Measurements from ENCODE around the gene SF3A2.

The SF3A2 gene

GRCh38 chr19:2192862-2193261 lies 43.8 kb upstream of the SF3A2 start:
- H3K4me3 ChIP-seq (ENCODE audit: low read length) = no peak overlapping the region
- TF ChIP-seq, protein P1, sequence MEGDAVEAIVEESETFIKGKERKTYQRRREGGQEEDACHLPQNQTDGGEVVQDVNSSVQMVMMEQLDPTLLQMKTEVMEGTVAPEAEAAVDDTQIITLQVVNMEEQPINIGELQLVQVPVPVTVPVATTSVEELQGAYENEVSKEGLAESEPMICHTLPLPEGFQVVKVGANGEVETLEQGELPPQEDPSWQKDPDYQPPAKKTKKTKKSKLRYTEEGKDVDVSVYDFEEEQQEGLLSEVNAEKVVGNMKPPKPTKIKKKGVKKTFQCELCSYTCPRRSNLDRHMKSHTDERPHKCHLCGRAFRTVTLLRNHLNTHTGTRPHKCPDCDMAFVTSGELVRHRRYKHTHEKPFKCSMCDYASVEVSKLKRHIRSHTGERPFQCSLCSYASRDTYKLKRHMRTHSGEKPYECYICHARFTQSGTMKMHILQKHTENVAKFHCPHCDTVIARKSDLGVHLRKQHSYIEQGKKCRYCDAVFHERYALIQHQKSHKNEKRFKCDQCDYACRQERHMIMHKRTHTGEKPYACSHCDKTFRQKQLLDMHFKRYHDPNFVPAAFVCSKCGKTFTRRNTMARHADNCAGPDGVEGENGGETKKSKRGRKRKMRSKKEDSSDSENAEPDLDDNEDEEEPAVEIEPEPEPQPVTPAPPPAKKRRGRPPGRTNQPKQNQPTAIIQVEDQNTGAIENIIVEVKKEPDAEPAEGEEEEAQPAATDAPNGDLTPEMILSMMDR (conservative IDR thresholded peaks at IDR 0.05; ENCODE audit: low read length) = no peak
- DNase-seq (ENCODE audit: low read depth) = no peak

- no peak for DNase-seq (ENCODE audit: low read depth)
- TF ChIP-seq, protein P1 (conservative IDR thresholded peaks at IDR 0.05; ENCODE audit: low read length) = no peak
- H3K4me3 ChIP-seq (ENCODE audit: low read length) = no peak overlapping the region
Observed at GRCh38 chr19:2193807-2194206, 42.8 kb upstream of the SF3A2 start.

GRCh38 chr19:2194513-2195078 lies 42.0 kb upstream of the SF3A2 start:
- H3K4me3 ChIP-seq (ENCODE audit: low read length) = no peak overlapping the region
- TF ChIP-seq, protein P1 (conservative IDR thresholded peaks at IDR 0.05; ENCODE audit: low read length) = no peak
- DNase-seq (ENCODE audit: low read depth) = no peak

GRCh38 chr19:2195361-2195760 lies 41.3 kb upstream of the SF3A2 start:
- DNase-seq (ENCODE audit: low read depth) = no peak
- TF ChIP-seq, protein P1 (conservative IDR thresholded peaks at IDR 0.05; ENCODE audit: low read length) = no peak
- no peak overlapping the region for H3K4me3 ChIP-seq (ENCODE audit: low read length)

DNA sequence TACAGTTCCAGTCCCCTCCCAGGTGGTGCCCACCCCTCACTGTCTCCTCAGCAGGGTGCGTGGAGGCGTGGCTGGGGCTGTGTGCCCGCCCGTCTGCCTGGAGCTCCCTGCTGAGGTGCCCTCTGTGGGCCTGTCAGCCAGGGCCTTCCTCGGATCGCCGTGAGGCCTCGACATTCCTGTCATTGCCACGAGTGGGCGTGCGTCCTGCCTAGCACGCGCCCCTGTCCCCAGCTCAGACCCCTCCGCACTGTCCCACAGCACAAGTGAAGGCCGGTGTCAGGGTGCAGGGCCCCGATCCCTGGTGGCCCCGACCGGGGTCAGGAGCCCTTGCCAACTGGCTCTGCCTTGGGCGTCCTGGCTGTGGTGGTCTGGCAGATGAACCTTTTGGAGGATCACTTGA lies 40.7 kb upstream of the SF3A2 start:
- no peak for DNase-seq (ENCODE audit: low read depth)
- TF ChIP-seq, protein P1 (conservative IDR thresholded peaks at IDR 0.05; ENCODE audit: low read length) = no peak

DNA sequence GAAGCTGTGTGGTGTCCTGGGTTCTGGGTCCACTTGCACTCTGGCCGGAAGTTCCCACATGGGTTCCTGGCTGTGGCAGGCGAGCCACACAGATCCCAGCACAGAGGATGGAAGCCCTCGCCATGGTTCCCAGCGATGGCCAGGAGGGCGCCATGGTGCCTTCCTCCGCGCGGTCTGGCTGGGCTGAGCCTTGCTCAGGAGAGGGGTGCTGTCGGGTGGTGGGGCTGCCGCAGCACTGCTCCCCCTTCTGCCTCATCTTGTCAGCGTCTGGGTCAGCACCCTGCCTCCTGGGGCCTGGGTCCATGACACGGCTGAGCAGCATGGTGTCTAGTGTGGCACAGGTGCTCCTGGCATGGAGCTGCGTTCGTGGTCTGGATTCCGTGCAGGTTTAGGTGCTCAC lies 39.4 kb upstream of the SF3A2 start:
- no peak overlapping the region for H3K4me3 ChIP-seq (ENCODE audit: low read length)
- no peak for DNase-seq (ENCODE audit: low read depth)
- TF ChIP-seq, protein P1 (conservative IDR thresholded peaks at IDR 0.05; ENCODE audit: low read length) = no peak

More for the DNA sequence above, 40.7 kb upstream of the SF3A2 start:
- no peak overlapping the region for H3K4me3 ChIP-seq (ENCODE audit: low read length)

GRCh38 chr19:2198317-2198716 lies 38.3 kb upstream of the SF3A2 start:
- TF ChIP-seq, protein P1 (conservative IDR thresholded peaks at IDR 0.05; ENCODE audit: low read length) = no peak

More at GRCh38 chr19:2198317-2198716, 38.3 kb upstream of the SF3A2 start:
- DNase-seq (ENCODE audit: low read depth) = no peak
- H3K4me3 ChIP-seq (ENCODE audit: low read length) = no peak overlapping the region
